Caco-2 (cell line): ENCODE measurements around the gene DOCK3. TPM values are rescaled to one million over a fixed set of nuclear protein-coding genes. Genes with fewer than 3 reads are reported as not detected.

Source experiments
- BruUV-seq: library from RNA; stranded (reverse); fragments of 400-500 nt; replicated peaks from 2 replicates; lab custom pipeline; 2021; lab: Mats Ljungman, UMichigan
- CTCF ChIA-PET: fragments of 300-600 bp; sonication (Branson Sonifier 250); formaldehyde crosslinking; loops from one replicate; lab custom pipeline; 2022; ENCODE audit warnings: antibody characterized with exemption; lab: Charles Lee
- POLR2A ChIA-PET: fragments of 300-600 bp; sonication (Branson Sonifier 250); formaldehyde crosslinking; loops from one replicate; lab custom pipeline; 2022; ENCODE audit warnings: antibody characterized with exemption; lab: Charles Lee
- DNase-seq, 2 experiments: peaks; one replicate each; pipeline versions ENCODE4 v3.0.0 to v3.0.0-alpha.2; 2020 to 2022
- H3K27me3 ChIP-seq: replicated peaks from 2 replicates; pipeline ENCODE4 v1.6.0; 2011; ENCODE audit warnings: low read length; ENCODE audit not compliant: control insufficient read depth, insufficient read depth
- H3K36me3 ChIP-seq: 2 replicates; pipeline ENCODE4 v1.5.1; 2011; ENCODE audit warnings: low read length; ENCODE audit not compliant: control insufficient read depth, insufficient read depth
- H3K4me1 ChIP-seq: fragments of 250-450 bp; sonication (Bioruptor Pico); 2 replicates; pipeline ENCODE4 v1.5.1; 2020; ENCODE audit warnings: mild to moderate bottlenecking
- H3K4me3 ChIP-seq: 2 replicates; pipeline ENCODE4 v1.5.1; 2011; ENCODE audit warnings: low read depth, mild to moderate bottlenecking, control low read depth, low read length
- H3K9me3 ChIP-seq: fragments of 250-450 bp; sonication (Bioruptor Pico); 2 replicates; pipeline ENCODE4 v1.5.1; 2020; ENCODE audit warnings: mild to moderate bottlenecking, moderate library complexity
- H3K27ac Mint-ChIP-seq: one replicate; pipeline ENCODE4 v1.8.0; 2022; ENCODE audit warnings: mixed read lengths; ENCODE audit not compliant: unreplicated experiment
- H3K27me3 Mint-ChIP-seq: one replicate; pipeline ENCODE4 v1.8.0; 2022; ENCODE audit warnings: mixed read lengths; ENCODE audit not compliant: insufficient read depth, unreplicated experiment
- H3K36me3 Mint-ChIP-seq: one replicate; pipeline ENCODE4 v1.8.0; 2022; ENCODE audit warnings: mild to moderate bottlenecking, mixed read lengths; ENCODE audit not compliant: insufficient read depth, unreplicated experiment
- H3K4me1 Mint-ChIP-seq: one replicate; pipeline ENCODE4 v1.8.0; 2022; ENCODE audit warnings: low read depth, mixed read lengths; ENCODE audit not compliant: unreplicated experiment
- H3K4me3 Mint-ChIP-seq: one replicate; pipeline ENCODE4 v1.8.0; 2022; ENCODE audit warnings: mild to moderate bottlenecking, moderate library complexity, mixed read lengths; ENCODE audit not compliant: unreplicated experiment
- H3K9me3 Mint-ChIP-seq: one replicate; pipeline ENCODE4 v1.8.0; 2022; ENCODE audit warnings: mixed read lengths; ENCODE audit not compliant: unreplicated experiment
- CTCF ChIP-seq, 2 experiments: fragments of 200-600 bp in 1 of 2; IDR thresholded peaks; 1 replicate in 1 of 2; 2 replicates in 1 of 2; pipeline versions ENCODE4 v1.5.1 to v1.8.0; 2011 to 2022; ENCODE audit warnings: antibody characterized with exemption in 1 of 2, control low read depth in 1 of 2, inconsistent platforms in 1 of 2, low read depth in 1 of 2, low read length in 1 of 2, mild to moderate bottlenecking in 1 of 2, moderate library complexity in 1 of 2; ENCODE audit not compliant: insufficient read depth in 1 of 2, severe bottlenecking in 1 of 2, unreplicated experiment in 1 of 2
- intact Hi-C: fragments of 100-400 bp; cut with micrococcal nuclease; formaldehyde crosslinking; loops from one replicate; pipeline ENCODE4 v1.10.0; 2022; ENCODE audit not compliant: unreplicated experiment
- total RNA-seq: library from RNA; stranded (reverse); gene quantifications from 2 replicates; pipeline ENCODE4 v1.2.3, GENCODE V29; 2022

DOCK3 gene
- total RNA-seq, 1 experiment from 2014 or later = 0.05 TPM

- POLR2A ChIA-PET = no interaction called here
- Mint-ChIP-seq H3K4me3 (no peak overlapping the region), H3K36me3 (no peaks in the 10 kb centered on the region), H3K27me3 (peaks cover 15% of the 10 kb centered on the region), H3K27ac (no peak overlapping the region), H3K9me3 (peaks cover 21% of the 10 kb centered on the region), H3K4me1 (no peaks in the 10 kb centered on the region)
- no peaks in the 10 kb centered on the region for H3K36me3 ChIP-seq
- H3K4me1 ChIP-seq = no peaks in the 10 kb centered on the region
- no TSS peak for BruUV-seq
- peaks cover 3% of the 10 kb centered on the region; the same call in 1 of the 2 replicates for H3K9me3 ChIP-seq
- CTCF ChIA-PET = no interaction called here
- intact Hi-C loops = no loop called here
- no peak for TF ChIP-seq CTCF (IDR thresholded peaks at IDR 0.05; ENCODE audit: insufficient read depth in 1 of 2, low read depth in 1 of 2, low read length in 1 of 2, severe bottlenecking in 1 of 2, unreplicated experiment in 1 of 2)
- no peaks in the 10 kb centered on the region; the same call in 1 of the 2 replicates for H3K27me3 ChIP-seq
- no peak for DNase-seq
- no peak overlapping the region for H3K4me3 ChIP-seq
Observed at GRCh38 chr3:51282931-51283330, 608.2 kb downstream of the DOCK3 start.

GRCh38 chr3:51283421-51283820, 608.7 kb downstream of the DOCK3 start:
- TF ChIP-seq CTCF (IDR thresholded peaks at IDR 0.05; ENCODE audit: insufficient read depth in 1 of 2, low read depth in 1 of 2, low read length in 1 of 2, severe bottlenecking in 1 of 2, unreplicated experiment in 1 of 2) = no peak
- peaks cover 3% of the 10 kb centered on the region; the same call in 1 of the 2 replicates for H3K9me3 ChIP-seq
- no peak overlapping the region for H3K4me3 Mint-ChIP-seq
- peaks cover 15% of the 10 kb centered on the region for H3K27me3 Mint-ChIP-seq
- H3K36me3 Mint-ChIP-seq = no peaks in the 10 kb centered on the region
- no peak overlapping the region for H3K4me3 ChIP-seq
- no peak overlapping the region for H3K27ac Mint-ChIP-seq
- POLR2A ChIA-PET = no interaction called here
- no peak for DNase-seq
- peaks cover 23% of the 10 kb centered on the region for H3K9me3 Mint-ChIP-seq
- intact Hi-C loops = no loop called here
- H3K4me1 ChIP-seq = no peaks in the 10 kb centered on the region
- H3K4me1 Mint-ChIP-seq = no peaks in the 10 kb centered on the region
- CTCF ChIA-PET = no interaction called here
- H3K36me3 ChIP-seq = no peaks in the 10 kb centered on the region
- BruUV-seq = no TSS peak
- no peaks in the 10 kb centered on the region; the same call in 1 of the 2 replicates for H3K27me3 ChIP-seq

GRCh38 chr3:51295625-51296024, 620.9 kb downstream of the DOCK3 start:
- ChIA-PET POLR2A (no interaction called here), CTCF (no interaction called here)
- H3K9me3 Mint-ChIP-seq = peaks cover 12% of the 10 kb centered on the region

More at GRCh38 chr3:51295625-51296024, 620.9 kb downstream of the DOCK3 start:
- peaks cover 4% of the 10 kb centered on the region for H3K36me3 Mint-ChIP-seq
- H3K4me3 Mint-ChIP-seq = no peak overlapping the region
- no peaks in the 10 kb centered on the region for H3K4me1 Mint-ChIP-seq
- no peak overlapping the region for H3K27ac Mint-ChIP-seq
- peaks cover 6% of the 10 kb centered on the region for H3K27me3 Mint-ChIP-seq
- BruUV-seq = no TSS peak
- intact Hi-C loops = no loop called here
- no peaks in the 10 kb centered on the region for H3K9me3 ChIP-seq
- H3K4me1 ChIP-seq = no peaks in the 10 kb centered on the region
- TF ChIP-seq CTCF (IDR thresholded peaks at IDR 0.05; ENCODE audit: insufficient read depth in 1 of 2, low read depth in 1 of 2, low read length in 1 of 2, severe bottlenecking in 1 of 2, unreplicated experiment in 1 of 2) = no peak
- H3K36me3 ChIP-seq = no peaks in the 10 kb centered on the region
- H3K4me3 ChIP-seq = no peak overlapping the region
- DNase-seq = no peak
- no peaks in the 10 kb centered on the region for H3K27me3 ChIP-seq
